ENCODE data around the gene WDR12.
"Not testable (repeated sequence)": the region's sequence is repeated elsewhere in the genome, so short reads cannot be mapped to it uniquely, and the experiment has no call there.

Gene WDR12

DNA sequence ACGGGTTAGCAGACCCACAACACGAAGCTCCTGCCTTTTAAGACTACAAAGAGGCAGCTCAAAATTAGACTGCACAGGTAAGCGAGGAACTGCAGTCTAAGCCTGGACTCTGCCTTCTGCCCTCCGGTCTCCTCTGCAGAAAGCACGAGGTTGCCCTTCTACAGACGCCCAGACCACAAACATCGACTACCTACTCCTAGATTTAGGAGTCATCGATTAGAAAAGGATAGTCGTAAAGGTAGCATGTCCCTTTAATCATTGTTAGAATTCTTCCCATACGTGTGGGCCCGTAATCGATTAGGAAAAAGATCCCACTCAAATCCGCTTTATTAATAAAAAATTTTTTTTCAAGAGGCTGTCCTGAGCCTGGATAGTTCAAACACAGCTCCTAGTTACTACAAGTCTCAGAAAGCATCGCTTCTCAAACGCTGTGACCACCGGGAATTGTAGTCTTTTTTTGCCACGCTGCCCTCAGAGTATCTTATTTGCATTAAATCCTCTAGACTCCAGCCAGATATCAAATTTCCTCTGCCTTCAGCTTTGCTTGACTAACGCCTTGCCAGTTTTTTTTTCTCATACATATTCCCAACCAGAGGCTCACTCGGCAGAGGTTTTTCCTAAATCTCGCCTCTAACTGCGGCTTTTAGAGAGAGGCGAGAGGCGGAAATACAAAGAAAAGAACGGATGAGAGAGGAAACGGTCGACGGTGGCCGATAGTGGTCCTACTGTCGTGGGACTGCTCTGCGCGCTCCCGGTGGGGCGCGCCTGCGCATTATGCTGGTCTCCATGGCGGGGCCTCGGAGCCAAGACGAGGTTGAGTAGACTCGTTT lies at the start of gene WDR12, which contains the start of gene CARF:
Gene WDR12 (minus strand): TSS at position 162 of the 830 bp plus-strand sequence. CDS start 197 bp downstream, outside the sequence.
Gene CARF (plus strand): TSS at position 764 of the 830 bp plus-strand sequence. CDS start 29,628 bp downstream, outside the sequence.
- peak; percentile 85 to 88 for DNase-seq

GRCh38 chr2:202960524-202960923 lies 49.1 kb upstream of the WDR12 start:
- DNase-seq = no peak

- no peak for DNase-seq
Measured at GRCh38 chr2:202950592-202950991, 39.1 kb upstream of the WDR12 start.

- not testable (repeated sequence) for DNase-seq
Measured at GRCh38 chr2:202949333-202949732, 37.9 kb upstream of the WDR12 start.

DNA sequence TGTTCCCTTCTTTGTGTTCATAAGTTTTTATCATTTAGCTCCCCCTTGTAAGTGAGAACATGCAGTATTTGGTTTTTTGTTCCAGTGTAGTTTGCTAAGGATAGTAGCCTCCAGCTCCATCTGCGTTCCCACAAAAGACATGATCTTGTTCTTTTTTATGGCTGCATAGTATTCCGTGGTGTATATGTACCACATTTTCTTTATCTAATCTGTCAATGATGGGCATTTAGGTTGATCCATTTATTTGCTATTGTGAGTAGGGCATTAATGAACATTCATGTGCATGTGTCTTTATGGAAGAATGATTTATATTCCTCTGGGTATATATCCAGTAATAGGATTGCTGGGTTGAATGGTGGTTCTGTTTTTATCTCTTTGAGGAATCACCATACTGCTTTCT lies 34.0 kb upstream of the WDR12 start:
- DNase-seq = no peak

- no peak for DNase-seq
Measured at GRCh38 chr2:202944816-202945215, 33.3 kb upstream of the WDR12 start.

DNA sequence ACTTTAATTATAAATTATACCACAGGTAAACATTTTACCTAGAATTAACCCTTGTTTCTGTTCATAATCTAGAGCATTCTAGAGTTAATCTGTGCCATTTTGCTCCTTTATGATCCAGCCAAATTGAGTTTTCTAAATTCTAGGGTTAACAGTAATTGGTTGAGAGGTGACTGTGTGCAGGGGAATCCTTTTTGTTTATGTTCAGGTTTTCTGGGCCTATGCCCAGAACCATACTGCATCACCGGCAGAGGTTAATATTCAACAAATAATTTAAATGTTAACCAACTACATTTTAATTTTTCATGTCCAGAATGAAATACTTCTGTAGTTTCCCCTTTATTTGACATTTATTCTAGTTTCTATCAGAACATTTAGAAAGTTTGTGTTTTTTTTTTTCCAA lies 32.9 kb upstream of the WDR12 start:
- no peak for DNase-seq

GRCh38 chr2:202941771-202942170 lies 30.3 kb upstream of the WDR12 start:
- no peak for DNase-seq

- no peak for DNase-seq
Measured at GRCh38 chr2:202938960-202939359, 27.5 kb upstream of the WDR12 start.

- no peak for DNase-seq
Measured at GRCh38 chr2:202934456-202934855, 23.0 kb upstream of the WDR12 start.

GRCh38 chr2:202933958-202934357 lies 22.5 kb upstream of the WDR12 start:
- DNase-seq = no peak

GRCh38 chr2:202933139-202933510 lies 21.7 kb upstream of the WDR12 start:
- no peak for DNase-seq

DNA sequence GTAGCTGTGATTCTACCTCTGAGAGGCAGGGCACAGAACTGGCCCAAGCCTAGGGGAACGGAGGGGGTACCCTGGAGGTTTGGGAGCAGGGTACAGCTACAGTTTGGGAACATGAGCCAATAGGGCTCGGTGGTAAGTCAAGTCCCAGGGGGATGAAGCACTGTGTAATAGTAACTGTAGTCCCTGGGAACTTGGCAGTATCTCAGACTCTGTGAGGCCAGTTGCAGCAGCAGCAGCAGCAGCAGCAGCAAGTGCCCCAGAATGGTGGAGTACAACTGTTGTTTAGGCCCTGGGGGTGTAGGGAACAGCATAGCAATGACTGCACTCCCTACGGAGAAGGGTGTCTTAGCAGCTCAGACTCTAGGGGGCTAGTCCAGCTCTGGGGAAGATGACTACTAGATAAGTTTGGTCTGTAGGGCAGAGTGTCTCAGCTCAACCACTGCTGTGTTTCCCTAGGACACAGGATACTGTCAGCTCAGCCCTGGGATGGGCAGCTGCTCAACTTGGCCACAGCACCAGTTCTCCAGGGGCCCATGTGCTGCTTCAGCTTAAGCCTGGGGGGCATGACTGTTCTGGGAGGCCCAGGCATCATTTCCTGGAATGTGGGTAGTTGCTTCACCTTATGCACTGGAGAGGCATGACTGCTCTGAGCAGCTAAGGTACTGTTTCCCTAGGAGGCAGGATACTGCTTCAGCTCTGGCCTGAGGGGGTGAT lies 21.1 kb upstream of the WDR12 start:
- DNase-seq = no peak

DNA sequence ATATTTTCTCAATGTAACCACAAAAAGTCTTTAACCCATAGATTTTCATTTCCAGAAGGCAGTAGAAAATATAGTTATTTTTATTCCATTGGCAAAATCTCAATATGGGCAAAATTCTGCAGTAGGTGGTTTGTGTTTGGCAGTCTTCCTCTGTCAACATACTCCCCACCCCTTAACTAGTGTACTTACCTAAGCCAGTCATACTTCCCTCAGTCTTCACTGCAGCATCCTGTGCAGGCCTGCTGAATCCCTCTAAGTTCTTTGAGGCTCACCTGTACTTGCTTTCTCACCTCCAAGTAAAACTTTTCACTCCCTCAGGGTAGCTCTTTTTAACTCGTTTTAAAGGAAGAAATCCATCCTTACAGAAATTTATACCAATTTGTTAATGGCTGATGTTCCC lies 7.4 kb upstream of the WDR12 start:
- DNase-seq = no peak

DNA sequence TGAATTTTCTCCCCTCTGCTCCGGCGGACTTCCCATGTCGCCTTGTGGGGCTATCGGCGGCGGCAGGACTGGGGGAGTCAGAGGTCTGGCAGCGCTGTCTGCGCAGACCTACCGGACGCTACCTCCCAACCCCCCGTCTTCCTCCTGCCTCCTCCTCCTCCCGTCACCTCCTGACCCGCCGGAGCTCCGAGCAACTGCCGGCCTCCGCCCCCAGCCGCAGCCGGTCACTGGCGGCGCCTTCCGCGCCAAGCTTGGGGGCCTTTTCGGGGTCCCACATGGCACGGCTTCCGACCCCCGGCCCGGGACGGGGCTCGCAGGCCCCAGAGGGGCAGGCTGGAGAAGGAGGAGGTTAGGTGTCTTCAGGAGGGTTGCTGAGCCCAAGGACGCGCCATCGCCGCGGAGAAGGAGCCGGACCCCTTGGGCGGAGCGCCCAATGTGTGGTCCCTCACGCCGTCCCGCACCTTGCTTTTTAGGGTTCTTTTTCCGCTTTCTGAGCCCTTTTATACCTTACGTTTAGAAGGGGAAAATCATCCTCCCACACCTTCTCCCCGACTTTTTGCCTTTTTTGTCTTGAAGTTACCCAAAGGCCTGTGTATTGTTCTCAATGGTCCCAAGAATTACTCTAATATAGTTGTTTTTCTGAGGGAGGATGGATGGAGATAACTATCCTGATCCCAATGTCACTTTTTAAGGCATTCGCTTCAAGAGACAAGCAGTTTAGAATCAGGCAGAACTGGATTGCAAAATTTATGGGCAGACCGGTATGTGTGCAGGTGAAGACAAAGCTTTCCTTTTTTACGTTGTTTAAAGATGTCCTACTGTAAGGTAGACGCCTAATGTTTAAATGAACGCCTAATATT lies 1.1 kb upstream of the WDR12 start:
- DNase-seq = peak; percentile 3 to 11

GRCh38 chr2:202911203-202911511 lies 316 bp downstream of the WDR12 start:
- DNase-seq = no peak

DNA sequence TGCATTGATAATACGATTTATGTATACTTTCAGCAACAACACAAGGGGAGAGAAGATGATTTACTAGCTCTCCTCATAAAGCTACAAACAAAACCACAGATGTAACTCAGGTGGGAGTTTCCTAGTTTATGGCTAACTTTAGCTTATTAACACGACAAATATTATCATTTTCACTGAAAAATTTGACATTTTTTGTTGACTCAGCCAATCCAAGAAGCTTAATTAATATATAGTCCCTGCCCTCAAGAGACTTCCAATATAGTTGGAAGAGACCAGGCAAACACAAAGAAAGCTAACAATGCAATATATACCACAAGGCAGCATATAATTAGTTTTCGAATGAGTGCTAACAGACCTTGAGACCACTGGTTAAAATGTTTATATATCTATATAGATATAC lies 775 bp downstream of the WDR12 start:
- DNase-seq = no peak

DNA sequence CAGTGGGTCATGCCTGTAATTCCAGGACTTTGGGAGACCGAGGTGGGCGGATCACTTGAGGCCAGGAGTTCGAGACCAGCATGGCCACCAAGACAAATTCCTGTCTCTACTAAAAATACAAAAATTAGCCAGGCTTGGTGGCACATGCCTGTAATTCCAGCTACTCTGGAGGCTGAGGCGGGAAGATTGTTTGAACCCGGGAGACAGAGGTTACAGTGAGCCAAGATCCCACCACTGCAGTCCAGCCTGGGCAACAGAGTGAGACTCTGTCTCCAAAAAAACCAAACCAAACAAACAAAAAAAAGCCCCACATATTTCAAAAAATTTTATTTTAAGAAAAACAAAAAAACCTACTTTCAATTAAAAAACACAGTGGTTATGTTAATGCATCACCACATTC lies 1.2 kb downstream of the WDR12 start:
- DNase-seq = not testable (repeated sequence)

GRCh38 chr2:202909394-202910192 lies 1.9 kb downstream of the WDR12 start:
- no peak for DNase-seq

GRCh38 chr2:202908186-202908585 lies 3.3 kb downstream of the WDR12 start:
- no peak for DNase-seq

- not testable (repeated sequence) for DNase-seq
Measured at GRCh38 chr2:202905507-202905906, 6.0 kb downstream of the WDR12 start.

DNA sequence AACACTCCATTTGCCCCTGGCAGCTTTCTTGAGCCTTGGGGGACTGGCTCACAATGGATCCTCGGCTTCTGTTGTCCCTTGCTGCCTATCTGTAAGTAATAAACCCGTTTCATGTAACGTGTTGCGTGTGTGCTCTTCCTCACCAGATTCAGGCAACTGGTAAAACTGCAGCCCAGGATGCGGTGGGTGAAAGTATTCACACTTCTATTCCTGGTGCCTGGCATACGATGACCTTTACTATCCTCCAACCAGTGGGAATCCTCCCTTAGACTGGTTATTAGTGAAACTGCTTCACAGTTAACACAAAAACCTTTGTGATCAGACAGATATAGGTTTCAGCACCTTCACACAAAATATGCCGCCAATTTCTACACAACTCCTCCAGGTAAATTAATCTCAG lies 26.3 kb downstream of the WDR12 start:
- DNase-seq = no peak

Measured in activated CD4-positive, alpha-beta T cell treated with anti-CD3 and anti-CD28 coated beads for 4 hours (primary cell).